HepG2 (cell line): ENCODE results near the gene RARG. TPM values are rescaled to one million over a fixed set of nuclear protein-coding genes. Genes with fewer than 3 reads are reported as not detected.
A peak's percentile ranks its signal among the peaks of the same experiment; 100 is the strongest.

Experiments used
- ARID2 ChIP-seq: sonication (generic); formaldehyde crosslinking; IDR thresholded peaks from 2 replicates; pipeline ENCODE4 v1.8.1; 2022; ENCODE audit warnings: mild to moderate bottlenecking, missing genetic modification reagents, borderline replicate concordance
- IKZF1 ChIP-seq: fragments of 450-650 bp; IDR thresholded peaks from 2 replicates; pipeline ENCODE4 v1.7.1; 2016
- NCOR1 ChIP-seq: fragments of 200-600 bp; sonication (generic); IDR thresholded peaks from 2 replicates; pipeline ENCODE4 v1.7.0; 2017; ENCODE audit warnings: antibody characterized with exemption, low read length, borderline replicate concordance
- NR2C2 ChIP-seq: sonication (generic); formaldehyde crosslinking; IDR thresholded peaks from 2 replicates; pipeline ENCODE4 v1.4.0; 2020; ENCODE audit warnings: missing genetic modification reagents, mild to moderate bottlenecking, moderate library complexity, borderline replicate concordance
- SOX6 ChIP-seq, 2 experiments: fragments of 450-650 bp in 1 of 2; sonication (generic) in 1 of 2; formaldehyde crosslinking in 1 of 2; IDR thresholded peaks; 2 replicates each; pipeline versions ENCODE4 v1.4.0 to v1.6.1; 2017 to 2020; ENCODE audit warnings: antibody characterized with exemption in 1 of 2, mild to moderate bottlenecking in 1 of 2, missing genetic modification reagents in 1 of 2
- STAT5B ChIP-seq: sonication (generic); formaldehyde crosslinking; IDR thresholded peaks from 2 replicates; pipeline ENCODE4 v1.4.0; 2020; ENCODE audit warnings: missing genetic modification reagents
- XBP1 ChIP-seq: sonication (generic); formaldehyde crosslinking; IDR thresholded peaks from 2 replicates; pipeline ENCODE4 v1.5.0; 2020; ENCODE audit warnings: missing genetic modification reagents
- ZNF121 ChIP-seq: sonication (generic); formaldehyde crosslinking; IDR thresholded peaks from 2 replicates; pipeline ENCODE4 v1.5.0; 2020; ENCODE audit warnings: mild to moderate bottlenecking, missing genetic modification reagents
- ZNF17 ChIP-seq: sonication (generic); formaldehyde crosslinking; IDR thresholded peaks from 2 replicates; pipeline ENCODE4 v1.5.0; 2020; ENCODE audit warnings: mild to moderate bottlenecking, missing genetic modification reagents
- ZNF329 ChIP-seq: sonication (generic); formaldehyde crosslinking; IDR thresholded peaks from 2 replicates; pipeline ENCODE4 v1.9.0; 2021; ENCODE audit warnings: low read depth, mild to moderate bottlenecking, missing genetic modification reagents
- ZNF496 ChIP-seq: sonication (generic); formaldehyde crosslinking; IDR thresholded peaks from 2 replicates; pipeline ENCODE4 v1.8.1; 2023; ENCODE audit warnings: mild to moderate bottlenecking, moderate library complexity, missing genetic modification reagents; ENCODE audit not compliant: insufficient replicate concordance
- ZNF713 ChIP-seq: sonication (generic); formaldehyde crosslinking; IDR thresholded peaks from 2 replicates; pipeline ENCODE4 v1.4.0; 2020; ENCODE audit warnings: mild to moderate bottlenecking, missing genetic modification reagents
- ZNF749 ChIP-seq: sonication (generic); formaldehyde crosslinking; IDR thresholded peaks from 2 replicates; pipeline ENCODE4 v1.8.0; 2022; ENCODE audit warnings: mild to moderate bottlenecking, missing genetic modification reagents, moderate library complexity, borderline replicate concordance
- ZNF841 ChIP-seq: sonication (generic); formaldehyde crosslinking; IDR thresholded peaks from 2 replicates; pipeline ENCODE4 v1.8.1; 2023; ENCODE audit warnings: missing genetic modification reagents, borderline replicate concordance
- polyA plus RNA-seq, 8 experiments: library from polyadenylated mRNA; depleted of rRNA in 3 of 8; stranded (reverse) in 7 of 8; unstranded in 1 of 8; fragments of >200 nt; fragmentation: Illumina TruSeq in 4 of 8; extraction: Trizol in 4 of 8; gene quantifications; 2 replicates each; pipeline versions ENCODE4 v1.2.1 to v1.2.3, GENCODE V29; 2011 to 2016; ENCODE audit warnings: low read depth in 4 of 8, missing spikeins in 1 of 8, mixed read lengths in 1 of 8; ENCODE audit not compliant: insufficient read depth in 1 of 8
- total RNA-seq, 5 experiments: library from RNA; depleted of rRNA; stranded (reverse); fragments of >200 nt; fragmentation: Illumina TruSeq; extraction: Trizol; gene quantifications; 2 replicates each; pipeline ENCODE4 v1.2.3, GENCODE V29; 2016; ENCODE audit warnings: low read depth in 1 of 5
- TF ChIP-seq, protein P1 (sequence below): sonication (generic); formaldehyde crosslinking; IDR thresholded peaks from 2 replicates; pipeline ENCODE4 v1.4.0; 2020; ENCODE audit warnings: missing genetic modification reagents, low read depth, mild to moderate bottlenecking, borderline replicate concordance
- TF ChIP-seq, protein P2 (sequence below): IDR thresholded peaks from 2 replicates; pipeline ENCODE4 v1.6.1; 2016; ENCODE audit warnings: low read depth, borderline replicate concordance
- TF ChIP-seq, protein P3 (sequence below): sonication (generic); formaldehyde crosslinking; IDR thresholded peaks from 2 replicates; pipeline ENCODE4 v1.8.1; 2023; ENCODE audit warnings: mild to moderate bottlenecking, missing genetic modification reagents
- TF ChIP-seq, protein P4 (sequence below): sonication (generic); formaldehyde crosslinking; IDR thresholded peaks from 2 replicates; pipeline ENCODE4 v1.9.0; 2021; ENCODE audit warnings: missing genetic modification reagents, borderline replicate concordance
- TF ChIP-seq, protein P5 (sequence below): IDR thresholded peaks from 2 replicates; pipeline ENCODE4 v1.6.1; 2016; ENCODE audit warnings: missing compliant biosample characterization, missing genetic modification reagents, borderline replicate concordance

RARG gene
- total and polyA plus RNA-seq, 2 of the 13 experiments (the other 11 are each of a cell fraction or from before 2014, with no cell fraction given), result 0.77 to 1.5 TPM

DNA sequence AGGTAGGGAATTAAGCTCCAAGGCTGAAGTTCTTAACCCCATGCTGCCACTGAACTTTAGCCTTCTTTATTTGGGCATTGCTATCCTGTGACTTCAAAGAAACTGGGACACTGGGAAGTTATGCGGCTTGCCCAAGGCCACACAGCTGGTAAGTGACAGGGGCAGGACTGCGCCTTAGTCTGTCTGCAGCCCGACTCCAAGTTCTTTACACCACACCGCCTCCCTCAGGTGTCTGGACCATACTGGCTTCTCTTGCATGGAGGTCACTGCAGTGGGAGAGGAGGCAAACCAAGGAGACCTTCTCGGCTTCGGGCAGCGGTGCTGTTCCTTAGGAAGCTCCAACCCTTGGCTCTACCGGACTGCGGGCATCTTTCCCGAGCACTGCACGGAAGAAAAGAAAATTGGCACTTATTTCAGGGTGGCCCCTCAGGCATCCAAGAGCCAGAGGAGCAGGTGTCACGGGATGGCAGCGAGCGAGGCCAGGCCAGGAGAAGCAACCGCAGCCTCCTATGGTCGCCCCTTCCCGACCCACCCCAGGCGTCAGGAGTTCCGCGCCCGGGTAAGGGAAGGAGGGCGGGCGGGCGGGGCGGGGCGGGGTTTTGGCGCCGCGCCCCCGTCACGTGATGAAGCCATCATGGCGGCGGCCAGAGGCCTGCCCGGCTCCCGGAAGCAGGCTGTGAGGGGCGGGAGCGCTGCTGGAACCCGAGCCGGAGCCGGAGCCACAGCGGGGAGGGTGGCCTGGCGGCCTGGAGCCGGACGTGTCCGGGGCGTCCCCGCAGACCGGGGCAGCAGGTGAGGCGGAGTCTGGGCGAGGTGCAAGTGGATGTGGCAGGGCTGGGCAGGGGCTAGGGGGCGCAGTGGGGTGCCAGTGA is 19.7 kb upstream of the RARG start (continued):
- TF ChIP-seq, protein P1, sequence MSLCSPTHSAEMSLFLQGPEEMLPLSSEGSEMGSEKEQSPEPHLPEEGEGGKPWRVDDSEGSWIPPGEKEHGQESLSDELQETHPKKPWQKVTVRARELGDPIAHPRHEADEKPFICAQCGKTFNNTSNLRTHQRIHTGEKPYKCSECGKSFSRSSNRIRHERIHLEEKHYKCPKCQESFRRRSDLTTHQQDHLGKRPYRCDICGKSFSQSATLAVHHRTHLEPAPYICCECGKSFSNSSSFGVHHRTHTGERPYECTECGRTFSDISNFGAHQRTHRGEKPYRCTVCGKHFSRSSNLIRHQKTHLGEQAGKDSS, result no peak; the same call in 1 of the 2 replicates
- no peak for TF ChIP-seq SOX6 (IDR thresholded peaks at IDR 0.05)
- peak; percentile 45 for TF ChIP-seq SOX6 (CRISPR knock-in tag; IDR thresholded peaks at IDR 0.05)
- TF ChIP-seq, protein P2, sequence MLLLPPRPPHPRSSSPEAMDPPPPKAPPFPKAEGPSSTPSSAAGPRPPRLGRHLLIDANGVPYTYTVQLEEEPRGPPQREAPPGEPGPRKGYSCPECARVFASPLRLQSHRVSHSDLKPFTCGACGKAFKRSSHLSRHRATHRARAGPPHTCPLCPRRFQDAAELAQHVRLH, result no peak
- 0 out of 2 replicates have a peak, but pooled peaks have one; percentile 34 for TF ChIP-seq NR2C2 (CRISPR knock-in tag)
- TF ChIP-seq, protein P3, sequence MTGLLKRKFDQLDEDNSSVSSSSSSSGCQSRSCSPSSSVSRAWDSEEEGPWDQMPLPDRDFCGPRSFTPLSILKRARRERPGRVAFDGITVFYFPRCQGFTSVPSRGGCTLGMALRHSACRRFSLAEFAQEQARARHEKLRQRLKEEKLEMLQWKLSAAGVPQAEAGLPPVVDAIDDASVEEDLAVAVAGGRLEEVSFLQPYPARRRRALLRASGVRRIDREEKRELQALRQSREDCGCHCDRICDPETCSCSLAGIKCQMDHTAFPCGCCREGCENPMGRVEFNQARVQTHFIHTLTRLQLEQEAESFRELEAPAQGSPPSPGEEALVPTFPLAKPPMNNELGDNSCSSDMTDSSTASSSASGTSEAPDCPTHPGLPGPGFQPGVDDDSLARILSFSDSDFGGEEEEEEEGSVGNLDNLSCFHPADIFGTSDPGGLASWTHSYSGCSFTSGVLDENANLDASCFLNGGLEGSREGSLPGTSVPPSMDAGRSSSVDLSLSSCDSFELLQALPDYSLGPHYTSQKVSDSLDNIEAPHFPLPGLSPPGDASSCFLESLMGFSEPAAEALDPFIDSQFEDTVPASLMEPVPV (CRISPR knock-in tag), result no peak; the same call in 1 of the 2 replicates
- no peak for TF ChIP-seq ZNF17 (CRISPR knock-in tag)
- TF ChIP-seq, protein P4, sequence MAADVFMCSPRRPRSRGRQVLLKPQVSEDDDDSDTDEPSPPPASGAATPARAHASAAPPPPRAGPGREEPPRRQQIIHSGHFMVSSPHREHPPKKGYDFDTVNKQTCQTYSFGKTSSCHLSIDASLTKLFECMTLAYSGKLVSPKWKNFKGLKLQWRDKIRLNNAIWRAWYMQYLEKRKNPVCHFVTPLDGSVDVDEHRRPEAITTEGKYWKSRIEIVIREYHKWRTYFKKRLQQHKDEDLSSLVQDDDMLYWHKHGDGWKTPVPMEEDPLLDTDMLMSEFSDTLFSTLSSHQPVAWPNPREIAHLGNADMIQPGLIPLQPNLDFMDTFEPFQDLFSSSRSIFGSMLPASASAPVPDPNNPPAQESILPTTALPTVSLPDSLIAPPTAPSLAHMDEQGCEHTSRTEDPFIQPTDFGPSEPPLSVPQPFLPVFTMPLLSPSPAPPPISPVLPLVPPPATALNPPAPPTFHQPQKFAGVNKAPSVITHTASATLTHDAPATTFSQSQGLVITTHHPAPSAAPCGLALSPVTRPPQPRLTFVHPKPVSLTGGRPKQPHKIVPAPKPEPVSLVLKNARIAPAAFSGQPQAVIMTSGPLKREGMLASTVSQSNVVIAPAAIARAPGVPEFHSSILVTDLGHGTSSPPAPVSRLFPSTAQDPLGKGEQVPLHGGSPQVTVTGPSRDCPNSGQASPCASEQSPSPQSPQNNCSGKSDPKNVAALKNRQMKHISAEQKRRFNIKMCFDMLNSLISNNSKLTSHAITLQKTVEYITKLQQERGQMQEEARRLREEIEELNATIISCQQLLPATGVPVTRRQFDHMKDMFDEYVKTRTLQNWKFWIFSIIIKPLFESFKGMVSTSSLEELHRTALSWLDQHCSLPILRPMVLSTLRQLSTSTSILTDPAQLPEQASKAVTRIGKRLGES (CRISPR knock-in tag), result no peak
- TF ChIP-seq ZNF841 (CRISPR knock-in tag), result no peak
- peak; percentile 62; the same call in 1 of the 2 replicates for TF ChIP-seq ZNF329 (CRISPR knock-in tag)
- no peak for TF ChIP-seq IKZF1
- no peak for TF ChIP-seq NCOR1
- TF ChIP-seq ZNF749 (CRISPR knock-in tag), result 0 out of 2 replicates have a peak, but pooled peaks have one; percentile 26
- no peak for TF ChIP-seq ZNF713 (CRISPR knock-in tag)
- TF ChIP-seq XBP1 (CRISPR knock-in tag), result 0 out of 2 replicates have a peak, but pooled peaks have one; percentile 44
- no peak for TF ChIP-seq ARID2 (CRISPR knock-in tag)
- TF ChIP-seq ZNF121 (CRISPR knock-in tag), result no peak
- TF ChIP-seq STAT5B (CRISPR knock-in tag), result no peak
- TF ChIP-seq, protein P5, sequence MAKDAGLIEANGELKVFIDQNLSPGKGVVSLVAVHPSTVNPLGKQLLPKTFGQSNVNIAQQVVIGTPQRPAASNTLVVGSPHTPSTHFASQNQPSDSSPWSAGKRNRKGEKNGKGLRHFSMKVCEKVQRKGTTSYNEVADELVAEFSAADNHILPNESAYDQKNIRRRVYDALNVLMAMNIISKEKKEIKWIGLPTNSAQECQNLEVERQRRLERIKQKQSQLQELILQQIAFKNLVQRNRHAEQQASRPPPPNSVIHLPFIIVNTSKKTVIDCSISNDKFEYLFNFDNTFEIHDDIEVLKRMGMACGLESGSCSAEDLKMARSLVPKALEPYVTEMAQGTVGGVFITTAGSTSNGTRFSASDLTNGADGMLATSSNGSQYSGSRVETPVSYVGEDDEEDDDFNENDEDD (CRISPR knock-in tag), result peak; percentile 39; the same call in 1 of the 2 replicates
- TF ChIP-seq ZNF496 (CRISPR knock-in tag), result no peak
